Esophagus squamous epithelium (tissue), 5 donors: ENCODE results near the gene MYO19. TPM values are rescaled to one million over a fixed set of nuclear protein-coding genes. Genes with fewer than 3 reads are reported as not detected.

Experiments used
- DNase-seq: peaks from one replicate; lab custom pipeline; 2025; lab: John Stamatoyannopoulos, UW
- H3K27ac ChIP-seq, 4 donors: fragments of 200-600 bp; sonication (generic); one replicate each; pipeline ENCODE4 v1.5.1; 2016 to 2019; ENCODE audit warnings: mild to moderate bottlenecking in 1 of 4
- H3K27me3 ChIP-seq, 4 donors: fragments of 200-600 bp; sonication (generic); 1 replicate in 3 of 4; 2 replicates in 1 of 4; pipeline versions ENCODE4 v1.5.1 to v1.6.0; 2017 to 2021; ENCODE audit warnings: antibody characterized with exemption in 1 of 4
- H3K36me3 ChIP-seq, 3 donors: fragments of 200-600 bp; sonication (generic); one replicate each; pipeline ENCODE4 v1.5.1; 2016 to 2019
- H3K4me1 ChIP-seq, 3 donors: fragments of 200-600 bp; sonication (generic); one replicate each; pipeline ENCODE4 v1.5.1; 2017 to 2019
- H3K4me3 ChIP-seq, 4 donors: fragments of 200-600 bp; sonication (generic); 1 replicate in 3 of 4; 2 replicates in 1 of 4; pipeline ENCODE4 v1.5.1; 2016 to 2019; ENCODE audit warnings: mild to moderate bottlenecking in 2 of 4, moderate library complexity in 1 of 4
- H3K9me3 ChIP-seq, 3 donors: fragments of 200-600 bp; sonication (generic); one replicate each; pipeline ENCODE4 v1.5.1; 2016 to 2019
- CTCF ChIP-seq, 6 experiments: fragments of 450-650 bp in 4 of 6; fragments of 200-600 bp in 2 of 6; sonication (generic) in 2 of 6; IDR thresholded peaks; one replicate each; pipeline ENCODE4 v1.5.1; 2016 to 2019; ENCODE audit warnings: antibody characterized with exemption in 6 of 6, mild to moderate bottlenecking in 4 of 6, moderate library complexity in 4 of 6
- POLR2A ChIP-seq, 4 donors: fragments of 450-650 bp; IDR thresholded peaks; one replicate each; pipeline ENCODE4 v1.6.1; 2017; ENCODE audit warnings: antibody characterized with exemption in 4 of 4, mild to moderate bottlenecking in 4 of 4, moderate library complexity in 3 of 4
- WGBS, 2 donors: methylation state at CpG; one replicate each; pipeline ENCODE4 v1.1.5; 2018; 5-methylcytosine and 5-hydroxymethylcytosine counted together
- intact Hi-C: fragments of 100-400 bp; cut with DNase I; formaldehyde crosslinking; loops from one replicate; pipeline ENCODE4 v1.15.0; 2022
- total RNA-seq, 4 donors: library from RNA; depleted of rRNA; stranded (reverse); fragments of >200 nt; gene quantifications; one replicate each; pipeline ENCODE4 v1.1.0, GENCODE V29; 2016
- donor health status: DM: yes; HTN: yes; CAD: no.

MYO19 gene
- total RNA-seq, 4 donors from 2014 or later: 46.4 to 124 (median 88.5) TPM

GRCh38 chr17:36506831-36507230 lies 27.8 kb downstream of the MYO19 start:
- TF ChIP-seq POLR2A (IDR thresholded peaks at IDR 0.05) (no peak), CTCF (IDR thresholded peaks at IDR 0.05) (no peak)
- Histone ChIP-seq H3K9me3 (no peaks in the 10 kb centered on the region), H3K27ac (no peak overlapping the region), H3K27me3 (no peaks in the 10 kb centered on the region), H3K36me3 (peaks cover 9 to 100% (median 29%) of the 10 kb centered on the region in 3 donors), H3K4me1 (no peaks in the 10 kb centered on the region), H3K4me3 (no peak overlapping the region)
- intact Hi-C loops: no loop called here
- WGBS, 2 donors: 100% methylated on average over 2 of the region's 11 CpGs; no CpG with 5 or more reads in 1 of the 2 donors
- no peak for DNase-seq

- no peaks in the 10 kb centered on the region for H3K9me3 ChIP-seq
- no peak for TF ChIP-seq POLR2A (IDR thresholded peaks at IDR 0.05)
- no peak overlapping the region for H3K4me3 ChIP-seq
- H3K27ac ChIP-seq: no peak overlapping the region
- no peaks in the 10 kb centered on the region for H3K27me3 ChIP-seq
- DNase-seq: no peak
- H3K36me3 ChIP-seq: peaks cover 9 to 100% (median 29%) of the 10 kb centered on the region in 3 donors
- intact Hi-C loops: no loop called here
- H3K4me1 ChIP-seq: no peaks in the 10 kb centered on the region
- whole genome bisulfite sequencing, 2 donors: 100% methylated on average over 1 of the region's 6 CpGs; no CpG with 5 or more reads in 1 of the 2 donors
These were observed 28.3 kb downstream of the MYO19 start for GRCh38 chr17:36506249-36506826.

GRCh38 chr17:36505171-36505570 lies 29.5 kb downstream of the MYO19 start:
- Histone ChIP-seq H3K4me3 (no peak overlapping the region), H3K36me3 (peaks cover 9 to 100% (median 29%) of the 10 kb centered on the region in 3 donors), H3K9me3 (no peaks in the 10 kb centered on the region), H3K27ac (no peak overlapping the region), H3K4me1 (no peaks in the 10 kb centered on the region), H3K27me3 (no peaks in the 10 kb centered on the region)
- DNase-seq: no peak
- intact Hi-C loops: no loop called here
- TF ChIP-seq CTCF (IDR thresholded peaks at IDR 0.05): no peak
- no peak for TF ChIP-seq POLR2A (IDR thresholded peaks at IDR 0.05)
- WGBS, 2 donors: 92 to 98% methylated on average over 2 to 6 of the region's 8 CpGs

GRCh38 chr17:36504156-36504545 lies 30.5 kb downstream of the MYO19 start:
- no peak for DNase-seq
- 98 to 100% methylated on average over 2 to 5 of the region's 5 CpGs for WGBS, 2 donors

GRCh38 chr17:36503456-36504155 lies 31.1 kb downstream of the MYO19 start:
- intact Hi-C loops: no loop called here
- no peak overlapping the region for H3K4me3 ChIP-seq
- no peak overlapping the region for H3K27ac ChIP-seq
- DNase-seq: no peak
- WGBS, 2 donors: 85 to 93% methylated on average over 4 to 6 of the region's 7 CpGs
- peaks cover 9 to 99% (median 33%) of the 10 kb centered on the region in 3 donors for H3K36me3 ChIP-seq
- no peaks in the 10 kb centered on the region for H3K9me3 ChIP-seq
- no peaks in the 10 kb centered on the region for H3K27me3 ChIP-seq
- no peak for TF ChIP-seq POLR2A (IDR thresholded peaks at IDR 0.05)
- no peak for TF ChIP-seq CTCF (IDR thresholded peaks at IDR 0.05)
- no peaks in the 10 kb centered on the region for H3K4me1 ChIP-seq

More at GRCh38 chr17:36504156-36504545, 30.5 kb downstream of the MYO19 start:
- no peak overlapping the region for H3K27ac ChIP-seq
- H3K9me3 ChIP-seq: no peaks in the 10 kb centered on the region
- TF ChIP-seq POLR2A (IDR thresholded peaks at IDR 0.05) (no peak), CTCF (IDR thresholded peaks at IDR 0.05) (no peak)
- intact Hi-C loops: no loop called here
- no peak overlapping the region for H3K4me3 ChIP-seq
- no peaks in the 10 kb centered on the region for H3K4me1 ChIP-seq
- peaks cover 9 to 99% (median 29%) of the 10 kb centered on the region in 3 donors for H3K36me3 ChIP-seq
- H3K27me3 ChIP-seq: no peaks in the 10 kb centered on the region
